ENCODE data around the gene STAT2.

DNA sequence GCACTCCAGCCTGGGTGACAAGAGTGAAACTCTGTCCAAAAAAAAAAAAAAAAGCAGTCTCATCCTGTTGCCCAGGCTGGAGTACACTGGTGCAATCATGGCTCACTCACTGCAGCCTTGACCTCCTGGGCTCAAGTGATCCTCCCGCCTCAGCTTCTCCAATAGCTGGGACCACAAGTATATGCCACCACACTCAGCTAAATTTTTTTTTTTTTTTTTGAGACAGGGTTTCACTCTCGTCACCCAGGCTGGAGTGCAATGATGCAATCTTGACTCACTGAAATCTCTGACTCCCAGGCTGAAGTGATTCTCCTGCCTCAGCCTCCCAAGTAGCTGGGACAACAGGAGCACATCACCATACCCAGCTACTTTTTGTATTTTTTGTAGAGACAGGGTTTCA, 38.9 kb downstream of the STAT2 start:
- TF ChIP-seq, protein P1, sequence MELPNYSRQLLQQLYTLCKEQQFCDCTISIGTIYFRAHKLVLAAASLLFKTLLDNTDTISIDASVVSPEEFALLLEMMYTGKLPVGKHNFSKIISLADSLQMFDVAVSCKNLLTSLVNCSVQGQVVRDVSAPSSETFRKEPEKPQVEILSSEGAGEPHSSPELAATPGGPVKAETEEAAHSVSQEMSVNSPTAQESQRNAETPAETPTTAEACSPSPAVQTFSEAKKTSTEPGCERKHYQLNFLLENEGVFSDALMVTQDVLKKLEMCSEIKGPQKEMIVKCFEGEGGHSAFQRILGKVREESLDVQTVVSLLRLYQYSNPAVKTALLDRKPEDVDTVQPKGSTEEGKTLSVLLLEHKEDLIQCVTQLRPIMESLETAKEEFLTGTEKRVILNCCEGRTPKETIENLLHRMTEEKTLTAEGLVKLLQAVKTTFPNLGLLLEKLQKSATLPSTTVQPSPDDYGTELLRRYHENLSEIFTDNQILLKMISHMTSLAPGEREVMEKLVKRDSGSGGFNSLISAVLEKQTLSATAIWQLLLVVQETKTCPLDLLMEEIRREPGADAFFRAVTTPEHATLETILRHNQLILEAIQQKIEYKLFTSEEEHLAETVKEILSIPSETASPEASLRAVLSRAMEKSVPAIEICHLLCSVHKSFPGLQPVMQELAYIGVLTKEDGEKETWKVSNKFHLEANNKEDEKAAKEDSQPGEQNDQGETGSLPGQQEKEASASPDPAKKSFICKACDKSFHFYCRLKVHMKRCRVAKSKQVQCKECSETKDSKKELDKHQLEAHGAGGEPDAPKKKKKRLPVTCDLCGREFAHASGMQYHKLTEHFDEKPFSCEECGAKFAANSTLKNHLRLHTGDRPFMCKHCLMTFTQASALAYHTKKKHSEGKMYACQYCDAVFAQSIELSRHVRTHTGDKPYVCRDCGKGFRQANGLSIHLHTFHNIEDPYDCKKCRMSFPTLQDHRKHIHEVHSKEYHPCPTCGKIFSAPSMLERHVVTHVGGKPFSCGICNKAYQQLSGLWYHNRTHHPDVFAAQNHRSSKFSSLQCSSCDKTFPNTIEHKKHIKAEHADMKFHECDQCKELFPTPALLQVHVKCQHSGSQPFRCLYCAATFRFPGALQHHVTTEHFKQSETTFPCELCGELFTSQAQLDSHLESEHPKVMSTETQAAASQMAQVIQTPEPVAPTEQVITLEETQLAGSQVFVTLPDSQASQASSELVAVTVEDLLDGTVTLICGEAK (IDR thresholded peaks at IDR 0.05), result no peak
- TF ChIP-seq, protein P1 (CRISPR knock-in tag; IDR thresholded peaks at IDR 0.05), result no peak
- TF ChIP-seq, protein P2, sequence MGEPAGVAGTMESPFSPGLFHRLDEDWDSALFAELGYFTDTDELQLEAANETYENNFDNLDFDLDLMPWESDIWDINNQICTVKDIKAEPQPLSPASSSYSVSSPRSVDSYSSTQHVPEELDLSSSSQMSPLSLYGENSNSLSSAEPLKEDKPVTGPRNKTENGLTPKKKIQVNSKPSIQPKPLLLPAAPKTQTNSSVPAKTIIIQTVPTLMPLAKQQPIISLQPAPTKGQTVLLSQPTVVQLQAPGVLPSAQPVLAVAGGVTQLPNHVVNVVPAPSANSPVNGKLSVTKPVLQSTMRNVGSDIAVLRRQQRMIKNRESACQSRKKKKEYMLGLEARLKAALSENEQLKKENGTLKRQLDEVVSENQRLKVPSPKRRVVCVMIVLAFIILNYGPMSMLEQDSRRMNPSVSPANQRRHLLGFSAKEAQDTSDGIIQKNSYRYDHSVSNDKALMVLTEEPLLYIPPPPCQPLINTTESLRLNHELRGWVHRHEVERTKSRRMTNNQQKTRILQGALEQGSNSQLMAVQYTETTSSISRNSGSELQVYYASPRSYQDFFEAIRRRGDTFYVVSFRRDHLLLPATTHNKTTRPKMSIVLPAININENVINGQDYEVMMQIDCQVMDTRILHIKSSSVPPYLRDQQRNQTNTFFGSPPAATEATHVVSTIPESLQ (CRISPR knock-in tag; conservative IDR thresholded peaks at IDR 0.05), result no peak
- TF ChIP-seq EZH2 (conservative IDR thresholded peaks at IDR 0.05; ENCODE audit: low read depth, low read length), result no peak
- TF ChIP-seq, protein P3, sequence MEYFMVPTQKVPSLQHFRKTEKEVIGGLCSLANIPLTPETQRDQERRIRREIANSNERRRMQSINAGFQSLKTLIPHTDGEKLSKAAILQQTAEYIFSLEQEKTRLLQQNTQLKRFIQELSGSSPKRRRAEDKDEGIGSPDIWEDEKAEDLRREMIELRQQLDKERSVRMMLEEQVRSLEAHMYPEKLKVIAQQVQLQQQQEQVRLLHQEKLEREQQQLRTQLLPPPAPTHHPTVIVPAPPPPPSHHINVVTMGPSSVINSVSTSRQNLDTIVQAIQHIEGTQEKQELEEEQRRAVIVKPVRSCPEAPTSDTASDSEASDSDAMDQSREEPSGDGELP (IDR thresholded peaks at IDR 0.05; ENCODE audit: borderline replicate concordance, low read depth), result no peak
- no peak for TF ChIP-seq MXI1 (IDR thresholded peaks at IDR 0.05; ENCODE audit: borderline replicate concordance, low read depth, low read length)
- TF ChIP-seq, protein P4, sequence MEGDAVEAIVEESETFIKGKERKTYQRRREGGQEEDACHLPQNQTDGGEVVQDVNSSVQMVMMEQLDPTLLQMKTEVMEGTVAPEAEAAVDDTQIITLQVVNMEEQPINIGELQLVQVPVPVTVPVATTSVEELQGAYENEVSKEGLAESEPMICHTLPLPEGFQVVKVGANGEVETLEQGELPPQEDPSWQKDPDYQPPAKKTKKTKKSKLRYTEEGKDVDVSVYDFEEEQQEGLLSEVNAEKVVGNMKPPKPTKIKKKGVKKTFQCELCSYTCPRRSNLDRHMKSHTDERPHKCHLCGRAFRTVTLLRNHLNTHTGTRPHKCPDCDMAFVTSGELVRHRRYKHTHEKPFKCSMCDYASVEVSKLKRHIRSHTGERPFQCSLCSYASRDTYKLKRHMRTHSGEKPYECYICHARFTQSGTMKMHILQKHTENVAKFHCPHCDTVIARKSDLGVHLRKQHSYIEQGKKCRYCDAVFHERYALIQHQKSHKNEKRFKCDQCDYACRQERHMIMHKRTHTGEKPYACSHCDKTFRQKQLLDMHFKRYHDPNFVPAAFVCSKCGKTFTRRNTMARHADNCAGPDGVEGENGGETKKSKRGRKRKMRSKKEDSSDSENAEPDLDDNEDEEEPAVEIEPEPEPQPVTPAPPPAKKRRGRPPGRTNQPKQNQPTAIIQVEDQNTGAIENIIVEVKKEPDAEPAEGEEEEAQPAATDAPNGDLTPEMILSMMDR (CRISPR knock-in tag; IDR thresholded peaks at IDR 0.05), result no peak
- no peak for TF ChIP-seq ZNF670 (CRISPR knock-in tag; IDR thresholded peaks at IDR 0.05; ENCODE audit: borderline replicate concordance)
- no peak for TF ChIP-seq SYNCRIP (IDR thresholded peaks at IDR 0.05; ENCODE audit: insufficient read depth, low read depth, low read length)
- TF ChIP-seq SP4 (CRISPR knock-in tag; IDR thresholded peaks at IDR 0.05), result no peak
- no peak for TF ChIP-seq SIN3A (IDR thresholded peaks at IDR 0.05; ENCODE audit: borderline replicate concordance, low read depth, low read length)
- no peak for TF ChIP-seq CHCHD3 (CRISPR knock-in tag; IDR thresholded peaks at IDR 0.05)
- TF ChIP-seq, protein P5, sequence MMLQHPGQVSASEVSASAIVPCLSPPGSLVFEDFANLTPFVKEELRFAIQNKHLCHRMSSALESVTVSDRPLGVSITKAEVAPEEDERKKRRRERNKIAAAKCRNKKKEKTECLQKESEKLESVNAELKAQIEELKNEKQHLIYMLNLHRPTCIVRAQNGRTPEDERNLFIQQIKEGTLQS (CRISPR knock-in tag; IDR thresholded peaks at IDR 0.05), result no peak
- TF ChIP-seq, protein P6, sequence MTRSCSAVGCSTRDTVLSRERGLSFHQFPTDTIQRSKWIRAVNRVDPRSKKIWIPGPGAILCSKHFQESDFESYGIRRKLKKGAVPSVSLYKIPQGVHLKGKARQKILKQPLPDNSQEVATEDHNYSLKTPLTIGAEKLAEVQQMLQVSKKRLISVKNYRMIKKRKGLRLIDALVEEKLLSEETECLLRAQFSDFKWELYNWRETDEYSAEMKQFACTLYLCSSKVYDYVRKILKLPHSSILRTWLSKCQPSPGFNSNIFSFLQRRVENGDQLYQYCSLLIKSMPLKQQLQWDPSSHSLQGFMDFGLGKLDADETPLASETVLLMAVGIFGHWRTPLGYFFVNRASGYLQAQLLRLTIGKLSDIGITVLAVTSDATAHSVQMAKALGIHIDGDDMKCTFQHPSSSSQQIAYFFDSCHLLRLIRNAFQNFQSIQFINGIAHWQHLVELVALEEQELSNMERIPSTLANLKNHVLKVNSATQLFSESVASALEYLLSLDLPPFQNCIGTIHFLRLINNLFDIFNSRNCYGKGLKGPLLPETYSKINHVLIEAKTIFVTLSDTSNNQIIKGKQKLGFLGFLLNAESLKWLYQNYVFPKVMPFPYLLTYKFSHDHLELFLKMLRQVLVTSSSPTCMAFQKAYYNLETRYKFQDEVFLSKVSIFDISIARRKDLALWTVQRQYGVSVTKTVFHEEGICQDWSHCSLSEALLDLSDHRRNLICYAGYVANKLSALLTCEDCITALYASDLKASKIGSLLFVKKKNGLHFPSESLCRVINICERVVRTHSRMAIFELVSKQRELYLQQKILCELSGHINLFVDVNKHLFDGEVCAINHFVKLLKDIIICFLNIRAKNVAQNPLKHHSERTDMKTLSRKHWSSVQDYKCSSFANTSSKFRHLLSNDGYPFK (CRISPR knock-in tag; IDR thresholded peaks at IDR 0.05; ENCODE audit: borderline replicate concordance), result no peak
